OCI-LY7 (cell line): ENCODE results near the gene FAM186B.

ENCODE experiments used
- EZH2phosphoT487 ChIP-seq: fragments of 200-600 bp; sonication (generic); IDR thresholded peaks from 2 replicates; pipeline ENCODE4 v1.6.1; 2018; ENCODE audit warnings: low read depth, borderline replicate concordance, mild to moderate bottlenecking, mixed run types, antibody characterized with exemption, low read length, moderate library complexity, mixed read lengths
- TF ChIP-seq, protein P1 (sequence below): fragments of 200-600 bp; sonication (generic); conservative IDR thresholded peaks from 2 replicates; pipeline ENCODE4 v1.5.1; 2014; ENCODE audit warnings: mild to moderate bottlenecking, antibody characterized with exemption, low read length, moderate library complexity, mixed read lengths

DNA sequence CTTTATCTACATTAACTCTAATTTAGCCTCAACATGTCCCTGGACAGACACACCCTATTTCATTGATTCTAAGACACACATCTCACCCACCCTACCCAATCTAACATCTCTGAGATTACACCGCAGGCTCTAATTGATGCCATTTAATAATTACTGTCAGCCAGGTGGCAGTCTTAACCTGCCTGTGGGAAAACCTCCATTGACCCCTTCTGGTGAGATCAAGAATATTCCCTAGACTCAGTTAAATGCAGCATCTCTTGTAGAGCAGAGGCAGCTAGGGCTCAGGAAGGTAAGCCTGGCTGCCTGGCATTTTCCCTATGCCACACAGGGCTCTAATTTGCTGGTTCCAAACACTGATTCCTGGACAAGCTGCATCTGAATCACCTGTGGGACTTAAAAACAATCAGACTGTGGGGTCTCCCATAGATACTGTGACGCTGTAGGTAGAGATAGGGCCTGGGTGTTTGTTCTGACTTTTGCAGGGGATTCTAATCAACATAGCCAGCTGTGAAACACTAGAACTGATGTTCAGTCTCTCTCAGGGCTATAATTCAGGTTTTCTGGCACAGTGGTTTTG, 51.8 kb downstream of the FAM186B start:
- TF ChIP-seq, protein P1, sequence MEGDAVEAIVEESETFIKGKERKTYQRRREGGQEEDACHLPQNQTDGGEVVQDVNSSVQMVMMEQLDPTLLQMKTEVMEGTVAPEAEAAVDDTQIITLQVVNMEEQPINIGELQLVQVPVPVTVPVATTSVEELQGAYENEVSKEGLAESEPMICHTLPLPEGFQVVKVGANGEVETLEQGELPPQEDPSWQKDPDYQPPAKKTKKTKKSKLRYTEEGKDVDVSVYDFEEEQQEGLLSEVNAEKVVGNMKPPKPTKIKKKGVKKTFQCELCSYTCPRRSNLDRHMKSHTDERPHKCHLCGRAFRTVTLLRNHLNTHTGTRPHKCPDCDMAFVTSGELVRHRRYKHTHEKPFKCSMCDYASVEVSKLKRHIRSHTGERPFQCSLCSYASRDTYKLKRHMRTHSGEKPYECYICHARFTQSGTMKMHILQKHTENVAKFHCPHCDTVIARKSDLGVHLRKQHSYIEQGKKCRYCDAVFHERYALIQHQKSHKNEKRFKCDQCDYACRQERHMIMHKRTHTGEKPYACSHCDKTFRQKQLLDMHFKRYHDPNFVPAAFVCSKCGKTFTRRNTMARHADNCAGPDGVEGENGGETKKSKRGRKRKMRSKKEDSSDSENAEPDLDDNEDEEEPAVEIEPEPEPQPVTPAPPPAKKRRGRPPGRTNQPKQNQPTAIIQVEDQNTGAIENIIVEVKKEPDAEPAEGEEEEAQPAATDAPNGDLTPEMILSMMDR, result peak; percentile 94
- no peak for TF ChIP-seq EZH2phosphoT487
